ENCODE measurements around the gene AGK.
A peak's percentile ranks its signal among the peaks of the same experiment; 100 is the strongest.

The AGK gene

GRCh38 chr7:141551094-141551781, at the start of gene AGK:
AGK (plus strand) TSS chr7:141551410; CDS start chr7:141555467, 4,057 bp downstream.
- peak; percentile 70 for DNase-seq

- no peak for DNase-seq
Observed at GRCh38 chr7:141501451-141501850, 49.8 kb upstream of the AGK start.

- no peak for DNase-seq
Observed at GRCh38 chr7:141511316-141511675, 39.9 kb upstream of the AGK start.

GRCh38 chr7:141511676-141512396, 39.4 kb upstream of the AGK start:
- DNase-seq: no peak

GRCh38 chr7:141512597-141512996, 38.6 kb upstream of the AGK start:
- no peak for DNase-seq

GRCh38 chr7:141513720-141514119, 37.5 kb upstream of the AGK start:
- DNase-seq: no peak

- no peak for DNase-seq
Observed at GRCh38 chr7:141515941-141516340, 35.3 kb upstream of the AGK start.

- DNase-seq: no peak
Observed at GRCh38 chr7:141519623-141520022, 31.6 kb upstream of the AGK start.

- DNase-seq: no peak
Observed at GRCh38 chr7:141522657-141523342, 28.4 kb upstream of the AGK start.

- DNase-seq: no peak
Observed at GRCh38 chr7:141525973-141526514, 25.2 kb upstream of the AGK start.

GRCh38 chr7:141527076-141527475, 24.1 kb upstream of the AGK start:
- DNase-seq: no peak

GRCh38 chr7:141528399-141528798, 22.8 kb upstream of the AGK start:
- DNase-seq: no peak

GRCh38 chr7:141533149-141533949, 17.9 kb upstream of the AGK start:
- peak; percentile 88 for DNase-seq

GRCh38 chr7:141534757-141535737, 16.2 kb upstream of the AGK start:
- DNase-seq: no peak

- no peak for DNase-seq
Observed at GRCh38 chr7:141537906-141538305, 13.3 kb upstream of the AGK start.

- DNase-seq: no peak
Observed at GRCh38 chr7:141541375-141541774, 9.8 kb upstream of the AGK start.

GRCh38 chr7:141544831-141545230, 6.4 kb upstream of the AGK start:
- no peak for DNase-seq

- DNase-seq: no peak
Observed at GRCh38 chr7:141549582-141549981, 1.6 kb upstream of the AGK start.

GRCh38 chr7:141550386-141551093, 670 bp upstream of the AGK start:
- peak; percentile 59 for DNase-seq

- no peak for DNase-seq
Observed at GRCh38 chr7:141551782-141552181, 572 bp downstream of the AGK start.

- DNase-seq: no peak
Observed at GRCh38 chr7:141557360-141557759, 6.2 kb downstream of the AGK start.

Measured in NCI-H1694 treated with DMSO at 0.1 percent for 48 hours (cell line).